Measurements from ENCODE around the gene ZNF800.

The ZNF800 gene

GRCh38 chr7:127353897-127354296 is 38.6 kb downstream of the ZNF800 start:
- no peak overlapping the region for H3K4me3 ChIP-seq (ENCODE audit: low read length in 2 of 2)
- H3K4me1 ChIP-seq (ENCODE audit: control insufficient read depth in 2 of 2, insufficient read depth in 2 of 2, low read length in 2 of 2) = no peaks in the 10 kb centered on the region
- no peak overlapping the region for H3K27ac ChIP-seq (ENCODE audit: low read depth in 2 of 2, low read length in 2 of 2)
- H3K36me3 ChIP-seq (ENCODE audit: control insufficient read depth in 2 of 2, insufficient read depth in 2 of 2, low read length in 2 of 2) = no peaks in the 10 kb centered on the region
- no peaks in the 10 kb centered on the region for H3K27me3 ChIP-seq (ENCODE audit: control insufficient read depth in 2 of 2, insufficient read depth in 2 of 2, low read length in 2 of 2)
- H3K9me3 ChIP-seq (ENCODE audit: control insufficient read depth in 2 of 2, low read length in 2 of 2) = no peaks in the 10 kb centered on the region
- H3K9ac ChIP-seq (ENCODE audit: low read depth in 1 of 2, low read length in 2 of 2) = no peak overlapping the region

GRCh38 chr7:127350586-127350985 is 41.9 kb downstream of the ZNF800 start:
- Histone ChIP-seq H3K27me3 (ENCODE audit: control insufficient read depth in 2 of 2, insufficient read depth in 2 of 2, low read length in 2 of 2) (peaks cover 0 to 2% of the 10 kb centered on the region in 2 donors), H3K4me1 (ENCODE audit: control insufficient read depth in 2 of 2, insufficient read depth in 2 of 2, low read length in 2 of 2) (peaks cover 4 to 10% of the 10 kb centered on the region in 2 donors), H3K36me3 (ENCODE audit: control insufficient read depth in 2 of 2, insufficient read depth in 2 of 2, low read length in 2 of 2) (no peaks in the 10 kb centered on the region), H3K27ac (ENCODE audit: low read depth in 2 of 2, low read length in 2 of 2) (no peak overlapping the region), H3K9me3 (ENCODE audit: control insufficient read depth in 2 of 2, low read length in 2 of 2) (no peaks in the 10 kb centered on the region), H3K4me3 (ENCODE audit: low read length in 2 of 2) (no peak overlapping the region), H3K9ac (ENCODE audit: low read depth in 1 of 2, low read length in 2 of 2) (no peak overlapping the region)

DNA sequence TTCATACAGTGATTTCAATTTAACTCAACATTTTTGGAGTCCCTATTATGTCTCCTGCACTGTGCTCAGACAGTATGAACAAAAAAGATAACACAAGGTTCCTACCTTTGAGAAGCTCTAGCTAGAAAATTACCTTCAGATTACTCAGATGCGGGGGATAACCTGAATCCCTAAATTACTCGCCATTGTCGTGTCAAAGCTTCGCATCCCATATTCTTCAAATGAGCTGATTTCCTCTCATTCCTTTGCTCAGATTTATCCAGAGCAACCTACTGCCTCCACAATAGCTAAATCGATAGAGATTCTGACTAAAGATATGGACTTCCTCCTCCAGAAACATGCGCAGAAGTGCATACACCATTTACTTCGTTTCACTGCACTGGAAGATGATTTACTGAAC is 42.6 kb downstream of the ZNF800 start:
- H3K36me3 ChIP-seq (ENCODE audit: control insufficient read depth in 2 of 2, insufficient read depth in 2 of 2, low read length in 2 of 2) = no peaks in the 10 kb centered on the region
- H3K27ac ChIP-seq (ENCODE audit: low read depth in 2 of 2, low read length in 2 of 2) = no peak overlapping the region
- H3K4me1 ChIP-seq (ENCODE audit: control insufficient read depth in 2 of 2, insufficient read depth in 2 of 2, low read length in 2 of 2) = peaks cover 4 to 10% of the 10 kb centered on the region in 2 donors
- H3K27me3 ChIP-seq (ENCODE audit: control insufficient read depth in 2 of 2, insufficient read depth in 2 of 2, low read length in 2 of 2) = peaks cover 0 to 2% of the 10 kb centered on the region in 2 donors
- no peak overlapping the region for H3K4me3 ChIP-seq (ENCODE audit: low read length in 2 of 2)
- no peaks in the 10 kb centered on the region for H3K9me3 ChIP-seq (ENCODE audit: control insufficient read depth in 2 of 2, low read length in 2 of 2)
- H3K9ac ChIP-seq (ENCODE audit: low read depth in 1 of 2, low read length in 2 of 2) = no peak overlapping the region

GRCh38 chr7:127348247-127348631 is 44.3 kb downstream of the ZNF800 start:
- Histone ChIP-seq H3K27ac (ENCODE audit: low read depth in 2 of 2, low read length in 2 of 2) (no peak overlapping the region), H3K27me3 (ENCODE audit: control insufficient read depth in 2 of 2, insufficient read depth in 2 of 2, low read length in 2 of 2) (peaks cover 0 to 2% of the 10 kb centered on the region in 2 donors), H3K9ac (ENCODE audit: low read depth in 1 of 2, low read length in 2 of 2) (peak overlapping the region; percentile 61 to 70), H3K4me3 (ENCODE audit: low read length in 2 of 2) (peak overlapping the region; percentile 66 to 67), H3K4me1 (ENCODE audit: control insufficient read depth in 2 of 2, insufficient read depth in 2 of 2, low read length in 2 of 2) (peaks cover 4 to 10% of the 10 kb centered on the region in 2 donors), H3K9me3 (ENCODE audit: control insufficient read depth in 2 of 2, low read length in 2 of 2) (no peaks in the 10 kb centered on the region), H3K36me3 (ENCODE audit: control insufficient read depth in 2 of 2, insufficient read depth in 2 of 2, low read length in 2 of 2) (no peaks in the 10 kb centered on the region)

DNA sequence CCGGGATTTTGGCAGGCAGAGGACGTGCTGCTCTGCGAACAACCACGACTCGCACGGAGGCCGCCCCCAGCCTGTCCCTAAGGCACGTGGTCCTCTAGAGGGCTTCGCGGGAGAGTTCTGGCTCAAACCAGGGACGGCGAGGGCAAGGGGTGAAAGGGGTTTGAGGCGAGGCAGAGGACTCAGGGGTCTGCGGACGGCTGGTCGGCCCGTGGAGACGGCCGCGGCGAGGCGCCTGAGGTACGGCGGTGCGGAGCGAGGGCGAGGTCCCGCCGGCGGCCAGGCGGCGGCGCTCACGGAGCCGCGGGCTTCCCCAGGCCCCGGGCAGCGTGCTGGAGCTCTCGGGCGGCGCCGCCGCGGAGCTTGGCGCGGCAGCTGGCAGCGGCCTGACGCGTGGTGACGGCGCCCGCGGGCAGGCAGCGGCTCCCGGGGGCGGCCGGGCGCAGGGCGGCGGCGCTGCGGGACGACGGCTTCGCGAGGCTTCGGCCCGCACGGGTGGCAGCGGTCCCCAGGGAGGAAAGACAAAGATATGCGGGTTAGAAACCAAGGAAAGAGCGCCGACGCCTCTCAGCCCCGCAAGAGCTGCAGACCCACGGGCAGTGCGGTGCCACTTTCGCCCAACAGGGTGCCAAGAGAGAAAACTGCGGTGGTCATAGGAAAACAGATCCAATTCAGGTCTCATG is 44.8 kb downstream of the ZNF800 start:
- peaks cover 4 to 10% of the 10 kb centered on the region in 2 donors for H3K4me1 ChIP-seq (ENCODE audit: control insufficient read depth in 2 of 2, insufficient read depth in 2 of 2, low read length in 2 of 2)
- H3K36me3 ChIP-seq (ENCODE audit: control insufficient read depth in 2 of 2, insufficient read depth in 2 of 2, low read length in 2 of 2) = no peaks in the 10 kb centered on the region
- H3K9me3 ChIP-seq (ENCODE audit: control insufficient read depth in 2 of 2, low read length in 2 of 2) = no peaks in the 10 kb centered on the region
- peaks cover 0 to 2% of the 10 kb centered on the region in 2 donors for H3K27me3 ChIP-seq (ENCODE audit: control insufficient read depth in 2 of 2, insufficient read depth in 2 of 2, low read length in 2 of 2)
- peak overlapping the region; percentile 66 to 67 for H3K4me3 ChIP-seq (ENCODE audit: low read length in 2 of 2)
- peak overlapping the region; percentile 61 to 72 for H3K9ac ChIP-seq (ENCODE audit: low read depth in 1 of 2, low read length in 2 of 2)
- H3K27ac ChIP-seq (ENCODE audit: low read depth in 2 of 2, low read length in 2 of 2) = no peak overlapping the region

GRCh38 chr7:127346575-127347256 is 45.8 kb downstream of the ZNF800 start:
- Histone ChIP-seq H3K9me3 (ENCODE audit: control insufficient read depth in 2 of 2, low read length in 2 of 2) (no peaks in the 10 kb centered on the region), H3K27me3 (ENCODE audit: control insufficient read depth in 2 of 2, insufficient read depth in 2 of 2, low read length in 2 of 2) (peaks cover 0 to 2% of the 10 kb centered on the region in 2 donors), H3K9ac (ENCODE audit: low read depth in 1 of 2, low read length in 2 of 2) (no peak overlapping the region), H3K4me3 (ENCODE audit: low read length in 2 of 2) (no peak overlapping the region), H3K36me3 (ENCODE audit: control insufficient read depth in 2 of 2, insufficient read depth in 2 of 2, low read length in 2 of 2) (no peaks in the 10 kb centered on the region), H3K27ac (ENCODE audit: low read depth in 2 of 2, low read length in 2 of 2) (no peak overlapping the region), H3K4me1 (ENCODE audit: control insufficient read depth in 2 of 2, insufficient read depth in 2 of 2, low read length in 2 of 2) (peaks cover 4 to 10% of the 10 kb centered on the region in 2 donors)

DNA sequence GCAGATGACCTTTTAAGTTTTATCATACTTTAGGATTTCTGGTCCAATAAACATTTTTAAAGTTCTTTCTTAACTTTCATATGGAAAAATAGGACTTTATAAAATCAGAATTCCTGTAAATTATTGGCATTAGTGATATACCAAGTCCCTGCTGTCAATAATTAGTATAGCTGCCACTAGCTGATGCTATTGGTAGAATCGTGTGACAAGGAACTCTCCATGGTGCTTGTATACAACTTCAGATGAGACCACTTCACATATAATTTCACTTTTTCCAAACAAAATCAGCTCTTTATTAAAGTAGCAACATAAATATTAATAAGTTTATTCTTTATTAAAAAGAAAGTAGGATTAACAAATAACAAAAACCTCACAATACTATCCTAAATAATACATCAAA is 49.9 kb downstream of the ZNF800 start:
- H3K4me3 ChIP-seq (ENCODE audit: low read length in 2 of 2) = no peak overlapping the region
- no peaks in the 10 kb centered on the region for H3K9me3 ChIP-seq (ENCODE audit: control insufficient read depth in 2 of 2, low read length in 2 of 2)
- H3K36me3 ChIP-seq (ENCODE audit: control insufficient read depth in 2 of 2, insufficient read depth in 2 of 2, low read length in 2 of 2) = no peaks in the 10 kb centered on the region
- H3K27me3 ChIP-seq (ENCODE audit: control insufficient read depth in 2 of 2, insufficient read depth in 2 of 2, low read length in 2 of 2) = peaks cover 0 to 2% of the 10 kb centered on the region in 2 donors
- H3K9ac ChIP-seq (ENCODE audit: low read depth in 1 of 2, low read length in 2 of 2) = no peak overlapping the region
- no peak overlapping the region for H3K27ac ChIP-seq (ENCODE audit: low read depth in 2 of 2, low read length in 2 of 2)
- peaks cover 9 to 10% of the 10 kb centered on the region in 2 donors for H3K4me1 ChIP-seq (ENCODE audit: control insufficient read depth in 2 of 2, insufficient read depth in 2 of 2, low read length in 2 of 2)

- Histone ChIP-seq H3K27me3 (ENCODE audit: control insufficient read depth in 2 of 2, insufficient read depth in 2 of 2, low read length in 2 of 2) (no peaks in the 10 kb centered on the region), H3K27ac (ENCODE audit: low read depth in 2 of 2, low read length in 2 of 2) (peak overlapping the region in 1 of 2 donors; percentile 32)
These were observed 54.4 kb downstream of the ZNF800 start for GRCh38 chr7:127338122-127338521.

GRCh38 chr7:127337581-127337980 is 54.9 kb downstream of the ZNF800 start:
- Histone ChIP-seq H3K27me3 (ENCODE audit: control insufficient read depth in 2 of 2, insufficient read depth in 2 of 2, low read length in 2 of 2) (no peaks in the 10 kb centered on the region), H3K4me3 (ENCODE audit: low read length in 2 of 2) (no peak overlapping the region), H3K27ac (ENCODE audit: low read depth in 2 of 2, low read length in 2 of 2) (peak overlapping the region in 1 of 2 donors; percentile 32), H3K9me3 (ENCODE audit: control insufficient read depth in 2 of 2, low read length in 2 of 2) (no peaks in the 10 kb centered on the region), H3K9ac (ENCODE audit: low read depth in 1 of 2, low read length in 2 of 2) (no peak overlapping the region), H3K4me1 (ENCODE audit: control insufficient read depth in 2 of 2, insufficient read depth in 2 of 2, low read length in 2 of 2) (peaks cover 3 to 8% of the 10 kb centered on the region in 2 donors), H3K36me3 (ENCODE audit: control insufficient read depth in 2 of 2, insufficient read depth in 2 of 2, low read length in 2 of 2) (no peaks in the 10 kb centered on the region)

More at GRCh38 chr7:127338122-127338521, 54.4 kb downstream of the ZNF800 start:
- Histone ChIP-seq H3K4me1 (ENCODE audit: control insufficient read depth in 2 of 2, insufficient read depth in 2 of 2, low read length in 2 of 2) (peaks cover 3 to 8% of the 10 kb centered on the region in 2 donors), H3K9me3 (ENCODE audit: control insufficient read depth in 2 of 2, low read length in 2 of 2) (no peaks in the 10 kb centered on the region), H3K9ac (ENCODE audit: low read depth in 1 of 2, low read length in 2 of 2) (no peak overlapping the region), H3K4me3 (ENCODE audit: low read length in 2 of 2) (no peak overlapping the region), H3K36me3 (ENCODE audit: control insufficient read depth in 2 of 2, insufficient read depth in 2 of 2, low read length in 2 of 2) (no peaks in the 10 kb centered on the region)

- Histone ChIP-seq H3K27me3 (ENCODE audit: control insufficient read depth in 2 of 2, insufficient read depth in 2 of 2, low read length in 2 of 2) (no peaks in the 10 kb centered on the region), H3K4me3 (ENCODE audit: low read length in 2 of 2) (no peak overlapping the region), H3K36me3 (ENCODE audit: control insufficient read depth in 2 of 2, insufficient read depth in 2 of 2, low read length in 2 of 2) (no peaks in the 10 kb centered on the region), H3K4me1 (ENCODE audit: control insufficient read depth in 2 of 2, insufficient read depth in 2 of 2, low read length in 2 of 2) (peaks cover 3 to 8% of the 10 kb centered on the region in 2 donors), H3K27ac (ENCODE audit: low read depth in 2 of 2, low read length in 2 of 2) (no peak overlapping the region), H3K9ac (ENCODE audit: low read depth in 1 of 2, low read length in 2 of 2) (no peak overlapping the region), H3K9me3 (ENCODE audit: control insufficient read depth in 2 of 2, low read length in 2 of 2) (no peaks in the 10 kb centered on the region)
These were observed 56.0 kb downstream of the ZNF800 start for GRCh38 chr7:127336458-127336857.
